A673 (cell line): ENCODE data around the gene CACNB1. TPM values are rescaled to one million over a fixed set of nuclear protein-coding genes. Genes with fewer than 3 reads are reported as not detected.
"Not testable (repeated sequence)": the region's sequence is repeated elsewhere in the genome, so short reads cannot be mapped to it uniquely, and the experiment has no call there.

Source experiments
- BruUV-seq: library from RNA; stranded (reverse); fragments of 400-500 nt; replicated peaks from 2 replicates; lab custom pipeline; 2021; lab: Mats Ljungman, UMichigan
- CTCF ChIA-PET: fragments of 300-600 bp; sonication (Branson Sonifier 250); formaldehyde crosslinking; loops from one replicate; lab custom pipeline; 2022; ENCODE audit warnings: antibody characterized with exemption; lab: Charles Lee
- POLR2A ChIA-PET: fragments of 300-600 bp; sonication (Branson Sonifier 250); formaldehyde crosslinking; loops from one replicate; lab custom pipeline; 2022; ENCODE audit warnings: antibody characterized with exemption; ENCODE audit not compliant: low non-redundant PET; lab: Charles Lee
- DNase-seq: peaks from one replicate; pipeline ENCODE4 v3.0.0-alpha.2; 2015; ENCODE audit warnings: low spot score
- H3K27ac ChIP-seq: fragments of 200-600 bp; sonication (generic); 2 replicates; pipeline ENCODE4 v1.5.1; 2016; ENCODE audit warnings: mixed run types, low read depth, mild to moderate bottlenecking, mixed read lengths, antibody characterized with exemption, low read length; ENCODE audit not compliant: poor library complexity, severe bottlenecking
- H3K27me3 ChIP-seq: fragments of 200-600 bp; sonication (generic); replicated peaks from 2 replicates; pipeline ENCODE4 v1.6.1; 2017; ENCODE audit warnings: mixed run types, low read depth, mild to moderate bottlenecking, mixed read lengths, antibody characterized with exemption, low read length; ENCODE audit not compliant: insufficient read depth, poor library complexity
- H3K36me3 ChIP-seq: fragments of 200-600 bp; sonication (generic); 2 replicates; pipeline ENCODE4 v1.6.1; 2016; ENCODE audit warnings: mixed run types, mild to moderate bottlenecking, mixed read lengths, antibody characterized with exemption, low read length; ENCODE audit not compliant: insufficient read depth, poor library complexity, severe bottlenecking
- H3K4me1 ChIP-seq: fragments of 200-600 bp; sonication (generic); 2 replicates; pipeline ENCODE4 v1.6.1; 2017; ENCODE audit warnings: mixed run types, mild to moderate bottlenecking, mixed read lengths, antibody characterized with exemption, low read length; ENCODE audit not compliant: insufficient read depth, poor library complexity, severe bottlenecking
- H3K4me3 ChIP-seq: fragments of 200-600 bp; sonication (generic); 2 replicates; pipeline ENCODE4 v1.5.1; 2016; ENCODE audit warnings: low read depth, mixed run types, mild to moderate bottlenecking, mixed read lengths, low read length; ENCODE audit not compliant: poor library complexity, severe bottlenecking
- H3K9me3 ChIP-seq: fragments of 200-600 bp; sonication (generic); 2 replicates; pipeline ENCODE4 v1.6.1; 2016; ENCODE audit warnings: mixed run types, low read depth, mild to moderate bottlenecking, mixed read lengths, antibody characterized with exemption, low read length; ENCODE audit not compliant: poor library complexity, severe bottlenecking
- EZH2 ChIP-seq: fragments of 200-600 bp; sonication (generic); IDR thresholded peaks from 2 replicates; pipeline ENCODE4 v1.6.1; 2017; ENCODE audit warnings: borderline replicate concordance, low read depth, mild to moderate bottlenecking, mixed read lengths, antibody characterized with exemption, low read length; ENCODE audit not compliant: poor library complexity, severe bottlenecking
- intact Hi-C: fragments of 100-400 bp; cut with micrococcal nuclease; formaldehyde crosslinking; loops from one replicate; pipeline ENCODE4 v1.10.0; 2022; ENCODE audit not compliant: unreplicated experiment
- total RNA-seq: library from RNA; stranded (reverse); gene quantifications from 2 replicates; pipeline ENCODE4 v1.2.3, GENCODE V29; 2021
- TF ChIP-seq, protein P1 (sequence below): fragments of 300-800, 200-600 bp; sonication (generic); conservative IDR thresholded peaks from 2 replicates; pipeline ENCODE4 v1.5.1; 2017; ENCODE audit warnings: low read depth, mild to moderate bottlenecking, antibody characterized with exemption, low read length, moderate library complexity, mixed read lengths

CACNB1 gene
- total RNA-seq, 1 experiment from 2014 or later, result 8.0 TPM

DNA sequence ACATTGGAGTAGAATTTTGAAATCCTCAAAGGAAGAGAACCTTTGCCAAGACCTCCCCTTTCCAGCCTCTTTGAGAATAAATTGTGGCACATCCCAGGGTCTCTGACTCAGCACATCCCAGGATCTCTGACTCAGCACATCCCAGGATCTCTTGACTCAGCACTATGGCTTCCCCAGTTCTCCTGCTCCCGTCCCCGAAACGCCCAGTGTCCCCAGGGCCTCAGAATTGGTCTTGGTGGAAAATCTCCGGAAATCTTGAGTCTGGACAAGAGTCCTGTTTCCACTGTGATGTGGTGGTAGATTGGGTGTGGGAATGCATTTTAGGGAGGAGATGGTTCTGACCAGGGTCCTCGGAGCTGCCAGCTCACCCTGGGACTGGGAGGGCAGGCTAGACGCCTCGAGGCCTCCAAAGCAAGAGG, 65.3 kb downstream of the CACNB1 start:
- ChIA-PET POLR2A (no interaction called here), CTCF (no interaction called here)
- TF ChIP-seq, protein P1, sequence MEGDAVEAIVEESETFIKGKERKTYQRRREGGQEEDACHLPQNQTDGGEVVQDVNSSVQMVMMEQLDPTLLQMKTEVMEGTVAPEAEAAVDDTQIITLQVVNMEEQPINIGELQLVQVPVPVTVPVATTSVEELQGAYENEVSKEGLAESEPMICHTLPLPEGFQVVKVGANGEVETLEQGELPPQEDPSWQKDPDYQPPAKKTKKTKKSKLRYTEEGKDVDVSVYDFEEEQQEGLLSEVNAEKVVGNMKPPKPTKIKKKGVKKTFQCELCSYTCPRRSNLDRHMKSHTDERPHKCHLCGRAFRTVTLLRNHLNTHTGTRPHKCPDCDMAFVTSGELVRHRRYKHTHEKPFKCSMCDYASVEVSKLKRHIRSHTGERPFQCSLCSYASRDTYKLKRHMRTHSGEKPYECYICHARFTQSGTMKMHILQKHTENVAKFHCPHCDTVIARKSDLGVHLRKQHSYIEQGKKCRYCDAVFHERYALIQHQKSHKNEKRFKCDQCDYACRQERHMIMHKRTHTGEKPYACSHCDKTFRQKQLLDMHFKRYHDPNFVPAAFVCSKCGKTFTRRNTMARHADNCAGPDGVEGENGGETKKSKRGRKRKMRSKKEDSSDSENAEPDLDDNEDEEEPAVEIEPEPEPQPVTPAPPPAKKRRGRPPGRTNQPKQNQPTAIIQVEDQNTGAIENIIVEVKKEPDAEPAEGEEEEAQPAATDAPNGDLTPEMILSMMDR, result no peak
- TF ChIP-seq EZH2, result no peak
- BruUV-seq, result no TSS peak
- Histone ChIP-seq H3K4me3 (no peak overlapping the region), H3K27me3 (no peaks in the 10 kb centered on the region), H3K9me3 (no peaks in the 10 kb centered on the region), H3K4me1 (no peaks in the 10 kb centered on the region), H3K36me3 (no peaks in the 10 kb centered on the region), H3K27ac (no peak overlapping the region)
- intact Hi-C loops, result no loop called here
- DNase-seq, result no peak

DNA sequence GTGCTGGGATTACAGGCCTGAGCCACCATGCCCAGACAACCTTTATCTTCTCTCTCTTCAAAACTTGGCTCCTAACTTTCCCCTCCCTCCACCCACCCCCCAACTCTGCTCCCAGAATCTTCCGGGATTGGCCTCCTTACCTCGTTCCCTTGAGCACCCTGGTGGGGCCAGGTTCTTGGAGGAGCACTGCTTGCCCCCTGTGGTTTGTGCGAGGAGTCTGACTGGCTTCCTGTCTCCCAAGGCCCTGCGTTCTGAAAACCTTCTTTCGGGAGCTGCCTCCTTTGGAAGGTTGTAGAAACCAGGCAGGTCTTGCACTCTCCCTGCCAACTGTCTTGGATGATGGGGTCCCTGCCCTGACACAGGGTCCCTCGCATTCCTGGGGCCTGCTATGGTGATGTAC, 65.9 kb downstream of the CACNB1 start:
- Histone ChIP-seq H3K27ac (no peak overlapping the region), H3K36me3 (no peaks in the 10 kb centered on the region), H3K4me3 (no peak overlapping the region), H3K9me3 (no peaks in the 10 kb centered on the region), H3K4me1 (no peaks in the 10 kb centered on the region), H3K27me3 (no peaks in the 10 kb centered on the region)
- intact Hi-C loops, result no loop called here
- no peak for TF ChIP-seq EZH2
- TF ChIP-seq, protein P1, result no peak
- BruUV-seq, result no TSS peak
- DNase-seq, result no peak
- POLR2A ChIA-PET, result no interaction called here
- CTCF ChIA-PET, result no interaction called here

DNA sequence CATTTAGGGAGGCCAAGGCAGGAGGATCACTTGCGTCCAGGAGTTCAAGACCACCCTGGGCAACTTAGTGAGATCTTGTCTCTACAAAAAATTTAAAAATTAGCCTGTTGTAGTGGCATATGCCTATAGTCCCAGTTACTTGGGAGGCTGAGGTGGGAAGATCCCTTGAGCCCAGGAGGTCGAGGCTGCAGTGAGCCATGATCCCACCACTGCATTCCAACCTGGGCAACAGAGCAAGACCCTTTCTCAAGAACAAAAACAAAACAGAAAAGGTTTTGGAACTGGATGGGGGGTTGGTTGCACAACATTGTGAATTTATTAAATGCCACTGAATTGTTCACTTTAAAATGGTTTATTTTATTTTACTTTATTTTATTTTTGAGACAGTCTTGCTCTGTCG, 67.3 kb downstream of the CACNB1 start:
- Histone ChIP-seq H3K27ac (no peak overlapping the region), H3K27me3 (no peaks in the 10 kb centered on the region), H3K36me3 (no peaks in the 10 kb centered on the region), H3K4me1 (no peaks in the 10 kb centered on the region), H3K9me3 (no peaks in the 10 kb centered on the region), H3K4me3 (no peak overlapping the region)
- DNase-seq, result no peak
- BruUV-seq, result no TSS peak
- ChIA-PET CTCF (no interaction called here), POLR2A (no interaction called here)
- intact Hi-C loops, result no loop called here
- TF ChIP-seq EZH2, result no peak
- TF ChIP-seq, protein P1, result no peak

DNA sequence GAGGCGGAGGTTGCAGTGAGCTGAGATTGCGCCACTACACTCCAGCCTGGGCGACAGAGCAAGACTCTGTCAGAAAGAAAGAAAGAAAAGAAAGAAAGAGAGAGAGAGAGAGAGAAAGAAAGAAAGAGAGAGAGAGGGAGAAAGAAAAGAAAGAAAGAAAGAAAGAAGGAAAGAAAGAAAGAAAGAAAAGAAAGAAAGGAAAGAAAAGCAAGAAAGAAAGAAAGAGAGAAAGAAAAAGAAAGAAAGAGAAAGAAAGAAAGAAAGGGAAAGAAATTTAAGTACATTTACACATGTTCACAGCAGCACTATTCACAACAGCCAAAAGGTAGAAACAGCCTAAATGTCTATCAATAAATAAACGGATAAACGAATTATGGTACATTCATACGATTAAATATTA, 67.9 kb downstream of the CACNB1 start:
- H3K27ac ChIP-seq, POLR2A ChIA-PET, H3K27me3 ChIP-seq, H3K36me3 ChIP-seq, CTCF ChIA-PET, intact Hi-C loops, H3K4me3 ChIP-seq, H3K9me3 ChIP-seq, BruUV-seq, DNase-seq, H3K4me1 ChIP-seq: not testable (repeated sequence)
